ENCODE data around the gene SDK1.

DNA sequence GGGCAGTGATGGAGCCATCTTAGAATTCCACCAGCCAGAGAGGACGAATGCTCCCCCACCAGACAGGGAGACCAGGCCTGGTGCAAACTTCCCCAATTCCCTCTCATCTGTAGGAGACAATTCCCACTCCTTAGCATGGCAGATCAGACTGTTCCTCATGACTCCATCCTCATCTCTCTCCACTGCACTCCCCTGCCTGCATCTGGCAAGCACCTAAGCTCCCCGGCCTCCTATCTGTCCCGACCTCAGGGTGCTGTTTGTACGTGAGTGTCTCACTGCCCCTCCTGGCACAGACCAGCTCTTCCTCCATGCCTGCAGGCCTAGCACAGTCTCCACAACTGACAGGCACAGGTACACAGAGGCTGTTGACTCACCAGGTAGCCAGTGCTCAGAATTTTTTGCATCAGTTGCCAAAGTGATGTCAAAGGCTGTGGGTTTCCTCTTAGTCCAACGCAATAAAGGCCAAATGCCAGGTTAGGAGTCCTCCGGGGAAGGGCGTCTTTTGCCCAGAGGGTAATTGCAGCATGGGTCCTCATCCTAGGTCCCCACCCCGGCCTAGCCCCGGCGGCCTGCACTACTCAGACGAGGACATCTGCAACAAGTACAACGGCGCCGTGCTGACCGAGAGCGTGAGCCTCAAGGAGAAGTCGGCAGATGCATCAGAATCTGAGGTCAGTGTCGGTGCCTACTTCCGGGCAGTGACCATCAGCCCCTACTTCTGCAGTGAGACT is 944.2 kb downstream of the SDK1 start:
- TF ChIP-seq POLR2A (IDR thresholded peaks at IDR 0.05; ENCODE audit: low read length) (no peak), GATA1 (IDR thresholded peaks at IDR 0.05; ENCODE audit: low read depth, low read length) (no peak)
